BLaER1 treated with 17β-estradiol and CSF1 and Interleukin-3, amounts not matched to agents 10 nM and 100 nM (cell line): ENCODE data around the gene HMGN1.

Source experiments
- H3K27ac ChIP-seq, 11 experiments: shearing (Covaris generic); formaldehyde crosslinking; 2 replicates each; pipeline ENCODE4 v1.8.1; 2022
- H3K27me3 ChIP-seq, 11 experiments: shearing (Covaris generic); formaldehyde crosslinking; 2 replicates each; pipeline ENCODE4 v1.8.1; 2022
- H3K36me3 ChIP-seq, 11 experiments: shearing (Covaris generic); formaldehyde crosslinking; 2 replicates each; pipeline ENCODE4 v1.8.1; 2022
- H3K4me1 ChIP-seq, 10 experiments: shearing (Covaris generic); formaldehyde crosslinking; 2 replicates each; pipeline ENCODE4 v1.8.1; 2022
- H3K4me2 ChIP-seq, 11 experiments: shearing (Covaris generic); formaldehyde crosslinking; 2 replicates each; pipeline ENCODE4 v1.8.1; 2022
- H3K4me3 ChIP-seq, 10 experiments: shearing (Covaris generic); formaldehyde crosslinking; 2 replicates each; pipeline ENCODE4 v1.8.1; 2022
- H3K9ac ChIP-seq, 11 experiments: shearing (Covaris generic); formaldehyde crosslinking; 2 replicates each; pipeline ENCODE4 v1.8.1; 2022
- H3K9me3 ChIP-seq, 11 experiments: shearing (Covaris generic); formaldehyde crosslinking; replicated peaks in 1 of 11; 2 replicates each; pipeline ENCODE4 v1.8.1; 2022
- H4K20me1 ChIP-seq, 11 experiments: shearing (Covaris generic); formaldehyde crosslinking; 2 replicates each; pipeline ENCODE4 v1.8.1; 2022
- Cebpa-rat ChIP-seq, 11 experiments: shearing (Covaris generic); IDR thresholded peaks; 2 replicates each; pipeline ENCODE4 v1.8.1; 2022

Gene HMGN1

DNA sequence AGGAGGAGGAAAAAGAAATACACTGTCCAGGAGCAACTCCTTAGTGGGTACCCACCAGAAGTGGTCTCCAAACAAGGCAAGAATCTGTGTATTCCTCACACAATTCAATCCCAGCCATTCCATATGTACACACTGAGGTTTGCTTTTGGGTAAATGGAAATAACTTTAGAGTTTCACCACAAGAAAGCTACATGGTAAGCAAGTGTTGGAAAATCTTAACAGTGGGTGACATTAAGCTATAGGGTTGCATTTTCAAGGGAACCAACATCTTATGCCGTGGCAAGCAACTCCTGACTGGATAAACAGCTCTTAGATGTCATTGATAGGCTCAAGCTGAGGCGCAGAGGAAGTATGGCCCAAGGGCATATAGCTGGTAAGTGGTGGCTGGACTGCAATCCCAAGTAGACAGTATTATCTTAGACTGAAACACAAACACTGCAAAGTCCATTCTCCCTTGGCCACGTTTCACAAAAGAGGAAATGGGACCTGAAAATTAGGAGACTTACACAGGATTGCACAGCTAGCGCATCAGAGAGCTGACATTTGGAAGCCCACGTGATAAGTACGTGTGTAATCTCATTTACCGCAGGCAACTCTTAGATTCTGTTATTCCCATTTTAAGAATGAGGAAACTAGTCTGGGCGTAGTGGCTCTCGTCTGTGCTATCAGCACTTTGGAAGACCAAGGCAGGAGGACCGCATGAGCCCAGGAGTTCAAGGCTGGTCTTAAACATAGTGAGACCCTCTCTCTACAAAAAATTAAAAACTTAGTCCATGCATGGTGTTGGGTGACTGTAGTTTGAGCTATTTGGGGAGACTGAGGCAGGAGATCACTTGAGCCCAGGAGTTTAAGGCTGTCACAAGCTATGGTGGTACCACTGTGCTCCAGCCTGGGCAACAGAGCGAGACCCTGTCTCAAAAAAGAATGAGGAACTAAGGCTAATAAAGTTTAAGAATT is 31.5 kb downstream of the HMGN1 start:
- H3K36me3 ChIP-seq = no peaks in the 10 kb centered on the region
- H3K4me1 ChIP-seq = peaks cover 18 to 36% (median 34%) of the 10 kb centered on the region in 10 experiments
- no peak for TF ChIP-seq Cebpa-rat (IDR thresholded peaks at IDR 0.05)
- no peak overlapping the region for H3K4me3 ChIP-seq
- H3K27me3 ChIP-seq = no peaks in the 10 kb centered on the region
- H3K9me3 ChIP-seq = no peaks in the 10 kb centered on the region
- no peak overlapping the region for H3K9ac ChIP-seq
- H3K4me2 ChIP-seq = peak overlapping the region; percentile 0 to 46 (median 29); a peak in 19 of 22 replicates
- no peaks in the 10 kb centered on the region for H4K20me1 ChIP-seq
- 0 out of 22 replicates have a peak overlapping the region, but pooled peaks of 1 of the 11 experiments have one; percentile 25 for H3K27ac ChIP-seq

DNA sequence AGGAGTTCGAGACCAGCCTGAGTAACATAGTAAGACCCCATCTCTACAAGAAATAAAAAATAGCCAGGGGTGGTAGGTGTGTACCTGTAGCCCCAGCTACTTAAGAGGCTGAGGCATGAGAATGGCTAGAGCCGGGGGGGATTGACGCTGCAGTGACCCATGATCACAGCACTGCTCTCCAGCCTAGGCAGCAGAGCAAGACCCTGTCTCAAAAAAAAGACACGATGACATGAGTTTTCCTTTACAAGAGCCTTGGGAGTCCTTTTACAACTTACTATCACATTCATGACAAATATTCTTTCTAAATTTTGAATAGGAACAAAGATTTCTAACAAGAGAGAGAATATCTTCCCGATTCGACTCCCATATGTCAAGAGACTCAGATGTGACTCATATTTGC is 32.2 kb downstream of the HMGN1 start:
- Histone ChIP-seq H4K20me1 (peaks cover 0 to 5% (median 5%) of the 10 kb centered on the region in 11 experiments; a peak in 17 of 22 replicates), H3K9me3 (no peaks in the 10 kb centered on the region), H3K9ac (no peak overlapping the region), H3K36me3 (peaks cover 0 to 4% (median 2%) of the 10 kb centered on the region in 11 experiments; a peak in 12 of 22 replicates), H3K27ac (0 out of 22 replicates have a peak overlapping the region, but pooled peaks of 1 of the 11 experiments have one; percentile 25), H3K4me2 (no peak overlapping the region), H3K4me3 (no peak overlapping the region), H3K27me3 (no peaks in the 10 kb centered on the region), H3K4me1 (peaks cover 22 to 40% (median 38%) of the 10 kb centered on the region in 10 experiments)
- TF ChIP-seq Cebpa-rat (IDR thresholded peaks at IDR 0.05) = no peak

DNA sequence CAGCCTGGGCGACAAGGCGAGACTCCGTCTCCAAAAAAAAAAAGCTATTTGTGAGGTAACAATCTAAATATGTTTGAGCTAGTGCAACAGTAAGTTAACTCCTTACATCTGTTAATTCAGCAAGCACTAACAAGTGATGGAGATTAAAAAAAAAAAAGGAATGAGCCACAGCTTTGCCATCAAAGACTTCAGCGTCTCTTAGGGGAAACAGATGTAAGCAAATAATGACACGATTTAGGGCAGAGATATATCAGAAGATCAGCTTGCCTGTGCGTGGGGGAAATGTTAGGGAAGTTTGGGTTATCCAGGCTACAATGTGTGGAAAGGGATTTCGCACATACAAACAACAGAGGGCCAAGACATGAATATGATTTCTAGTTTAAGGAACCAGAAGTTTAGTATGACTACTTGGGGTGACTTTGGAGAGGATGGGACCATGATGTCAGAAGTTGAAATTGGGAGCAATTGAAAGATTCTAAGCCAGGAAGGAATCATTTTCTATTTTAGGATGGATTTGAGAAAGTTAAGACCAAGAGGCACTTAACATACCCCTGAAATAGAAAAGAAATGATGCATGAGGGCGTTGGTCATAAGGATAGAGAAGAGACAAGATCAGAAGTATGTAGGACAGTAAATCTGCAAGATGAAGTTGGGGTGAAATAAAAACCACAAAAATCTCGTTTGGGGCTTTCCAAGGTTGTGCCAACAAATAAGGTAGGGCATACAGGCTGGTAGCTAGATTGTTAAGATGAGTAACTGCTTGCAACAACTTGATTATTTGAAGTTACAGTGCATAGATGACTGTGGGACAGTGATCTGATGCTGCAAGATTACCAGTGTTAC is 33.1 kb downstream of the HMGN1 start:
- no peak for TF ChIP-seq Cebpa-rat (IDR thresholded peaks at IDR 0.05)
- Histone ChIP-seq H3K4me1 (peaks cover 31 to 49% (median 46%) of the 10 kb centered on the region in 10 experiments), H4K20me1 (peaks cover 7 to 14% (median 14%) of the 10 kb centered on the region in 11 experiments; a peak in 21 of 22 replicates), H3K9ac (no peak overlapping the region), H3K36me3 (peaks cover 7 to 13% (median 11%) of the 10 kb centered on the region in 11 experiments), H3K27ac (peak overlapping the region in 1 of 11 experiments; percentile 19; a peak in 1 of 22 replicates), H3K4me2 (peak overlapping the region in 9 of 11 experiments; percentile 17 to 93 (median 83); a peak in 12 of 22 replicates), H3K27me3 (no peaks in the 10 kb centered on the region), H3K4me3 (no peak overlapping the region), H3K9me3 (no peaks in the 10 kb centered on the region)

DNA sequence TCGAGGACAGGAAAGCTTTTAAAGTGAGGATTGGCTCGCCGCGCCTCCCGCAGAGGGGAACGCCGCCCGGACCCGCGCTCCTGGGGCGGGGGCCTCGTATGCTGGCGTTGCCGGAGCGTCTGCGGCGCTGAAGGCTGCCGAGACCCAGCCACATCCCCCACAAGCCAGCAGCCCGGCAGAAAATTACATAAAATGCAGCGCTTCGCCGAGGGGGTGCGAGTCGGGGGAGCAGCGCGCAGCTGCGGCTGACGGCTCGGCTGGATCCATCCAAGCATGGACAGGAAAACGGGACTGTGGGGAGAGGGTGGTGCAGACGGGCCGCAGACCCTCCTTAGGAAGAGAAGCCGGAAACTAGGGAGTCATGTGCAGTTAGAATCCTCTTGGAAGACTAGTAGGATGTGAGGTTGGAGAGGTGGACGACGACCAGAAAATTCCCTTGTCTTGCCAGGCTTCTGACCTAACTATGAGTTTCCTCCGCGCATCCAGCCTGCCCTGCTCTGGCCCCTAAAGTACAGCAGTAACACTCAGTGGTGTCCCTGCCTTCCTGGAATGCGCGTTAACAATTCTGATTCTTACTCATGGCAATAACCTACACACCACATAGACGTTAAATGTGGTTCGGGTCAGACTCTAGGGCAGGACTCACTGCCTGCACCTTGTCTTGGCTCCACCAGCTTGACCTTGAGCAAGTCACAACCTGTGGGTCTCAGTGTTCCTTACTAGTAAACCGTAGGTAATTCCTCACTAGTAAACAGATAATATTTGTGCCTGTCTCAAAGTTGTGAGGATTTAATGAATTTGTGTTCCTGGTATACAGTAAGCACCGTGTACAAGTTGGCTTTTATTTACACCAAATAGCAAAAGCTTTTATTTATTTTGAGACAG is 34.5 kb downstream of the HMGN1 start:
- H3K36me3 ChIP-seq = peaks cover 21 to 27% (median 25%) of the 10 kb centered on the region in 11 experiments
- peak overlapping the region; percentile 60 to 86 (median 79) for H3K4me3 ChIP-seq
- peak overlapping the region; percentile 95 to 100 (median 99) for H3K27ac ChIP-seq
- peaks cover 31 to 53% (median 46%) of the 10 kb centered on the region in 10 experiments for H3K4me1 ChIP-seq
- no peaks in the 10 kb centered on the region for H3K27me3 ChIP-seq
- peak overlapping the region; percentile 90 to 99 (median 97) for H3K9ac ChIP-seq
- no peaks in the 10 kb centered on the region for H3K9me3 ChIP-seq
- H4K20me1 ChIP-seq = peaks cover 11 to 29% (median 28%) of the 10 kb centered on the region in 11 experiments; a peak in 21 of 22 replicates
- H3K4me2 ChIP-seq = peak overlapping the region; percentile 79 to 94 (median 83)
- no peak for TF ChIP-seq Cebpa-rat (IDR thresholded peaks at IDR 0.05)

DNA sequence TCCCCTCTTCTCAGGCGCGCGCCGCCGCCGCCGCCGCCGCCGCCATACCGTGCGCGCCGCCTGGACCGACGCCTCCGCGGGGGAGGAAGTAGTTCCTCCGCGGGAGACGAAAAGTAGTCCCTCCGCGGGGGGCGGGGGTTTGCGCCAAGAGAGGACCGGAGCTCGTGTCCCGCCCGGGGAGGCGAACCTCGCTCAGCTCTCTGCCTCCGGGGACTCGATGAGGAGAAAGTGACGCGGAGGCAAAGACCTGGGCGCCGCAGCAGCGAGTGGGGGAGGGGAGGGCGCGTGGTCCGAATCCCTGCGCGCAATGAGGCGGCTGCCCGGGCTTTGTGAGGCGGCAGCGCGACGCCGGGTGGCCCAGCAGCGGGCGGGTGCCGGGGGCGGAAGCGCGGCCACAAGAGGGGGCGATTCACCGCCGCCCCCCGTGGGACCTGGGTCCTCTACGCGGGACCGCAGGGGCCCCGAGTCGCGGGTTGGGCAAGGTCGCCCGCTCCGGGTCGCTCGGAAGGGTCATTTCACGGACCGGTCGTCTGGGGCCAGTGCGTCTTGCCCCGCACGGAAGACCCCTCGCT is 35.2 kb downstream of the HMGN1 start, which contains the start of gene BRWD1:
Gene BRWD1 (minus strand): TSS at position 62 of the 572 bp plus-strand sequence. CDS start 141 bp downstream, outside the sequence.
- Histone ChIP-seq H3K9ac (peak within 1 kb of the TSS; percentile 90 to 99 (median 97)), H3K4me2 (peak within 1 kb of the TSS; percentile 79 to 94 (median 83)), H3K27me3 (no peaks in the 10 kb centered on the region), H3K4me1 (peaks cover 37 to 53% (median 48%) of the 10 kb centered on the region in 10 experiments), H3K27ac (peak within 1 kb of the TSS; percentile 95 to 100 (median 99)), H4K20me1 (peaks cover 18 to 36% (median 36%) of the 10 kb centered on the region in 11 experiments; a peak in 21 of 22 replicates), H3K4me3 (peak within 1 kb of the TSS; percentile 60 to 86 (median 79)), H3K36me3 (peaks cover 28 to 35% (median 32%) of the 10 kb centered on the region in 11 experiments), H3K9me3 (no peaks in the 10 kb centered on the region)
- no peak for TF ChIP-seq Cebpa-rat (IDR thresholded peaks at IDR 0.05)

DNA sequence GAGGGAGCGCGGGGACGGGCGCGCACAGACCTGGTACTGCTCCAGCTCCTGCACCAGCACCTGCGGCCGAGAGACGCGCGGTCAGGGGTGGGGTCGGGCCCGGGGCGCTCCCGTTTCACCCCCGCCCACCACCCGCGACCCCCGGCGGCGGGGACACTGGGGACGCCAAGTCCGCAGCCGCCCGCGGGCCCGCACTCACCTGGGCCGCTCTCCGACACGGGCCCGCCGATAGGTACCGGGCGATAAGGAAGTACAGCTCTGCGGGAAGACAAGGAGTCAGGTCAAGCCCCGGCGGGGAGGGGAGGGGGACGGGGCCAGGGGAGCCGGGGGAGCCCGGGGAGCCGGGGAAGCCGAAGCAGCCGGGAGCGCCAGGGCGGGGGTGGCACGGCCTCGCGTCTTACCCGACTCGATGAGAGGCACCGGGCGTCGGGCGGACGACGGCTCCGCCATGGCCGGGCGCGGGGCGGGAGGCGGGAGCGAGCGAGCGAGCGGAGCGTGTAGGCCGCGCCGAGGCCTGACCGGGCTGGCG is 35.8 kb downstream of the HMGN1 start:
- Histone ChIP-seq H3K36me3 (peaks cover 30 to 40% (median 37%) of the 10 kb centered on the region in 11 experiments), H3K4me2 (peak overlapping the region; percentile 79 to 94 (median 83); a peak in 14 of 22 replicates), H3K4me1 (peaks cover 33 to 48% (median 42%) of the 10 kb centered on the region in 10 experiments), H4K20me1 (peaks cover 20 to 41% (median 40%) of the 10 kb centered on the region in 11 experiments; a peak in 21 of 22 replicates), H3K27ac (peak overlapping the region; percentile 95 to 100 (median 99)), H3K9me3 (no peaks in the 10 kb centered on the region), H3K27me3 (no peaks in the 10 kb centered on the region), H3K9ac (peak overlapping the region; percentile 90 to 99 (median 97)), H3K4me3 (peak overlapping the region; percentile 60 to 86 (median 79))
- no peak for TF ChIP-seq Cebpa-rat (IDR thresholded peaks at IDR 0.05)
